Activated naive CD8-positive, alpha-beta T cell treated with anti-CD3 and anti-CD28 coated beads, Interleukin-2, amount 50 U/mL, for 24 hours (primary cell): ENCODE data around the gene SH3D19.
"Not testable (repeated sequence)": the region's sequence is repeated elsewhere in the genome, so short reads cannot be mapped to it uniquely, and the experiment has no call there.

Experiments
- ATAC-seq: fragments of 150-1000 bp; cut with Tn5 transposase; one replicate; pipeline ENCODE4 v1.10.0; 2021
- DNase-seq: peaks from one replicate; pipeline ENCODE4 v3.0.0; 2021
- H3K27ac Mint-ChIP-seq: one replicate; pipeline ENCODE4 v1.8.0; 2021; ENCODE audit warnings: mild to moderate bottlenecking, mixed read lengths
- H3K27me3 Mint-ChIP-seq: one replicate; pipeline ENCODE4 v1.8.0; 2021; ENCODE audit warnings: mixed read lengths
- H3K36me3 Mint-ChIP-seq: one replicate; pipeline ENCODE4 v1.8.0; 2021; ENCODE audit warnings: low read depth, mixed read lengths
- H3K4me1 Mint-ChIP-seq: one replicate; pipeline ENCODE4 v1.8.0; 2021; ENCODE audit warnings: mixed read lengths
- H3K4me3 Mint-ChIP-seq: one replicate; pipeline ENCODE4 v1.8.0; 2021; ENCODE audit warnings: mild to moderate bottlenecking, moderate library complexity, mixed read lengths
- H3K9me3 Mint-ChIP-seq: one replicate; pipeline ENCODE4 v1.8.0; 2021; ENCODE audit warnings: mixed read lengths

The SH3D19 gene

DNA sequence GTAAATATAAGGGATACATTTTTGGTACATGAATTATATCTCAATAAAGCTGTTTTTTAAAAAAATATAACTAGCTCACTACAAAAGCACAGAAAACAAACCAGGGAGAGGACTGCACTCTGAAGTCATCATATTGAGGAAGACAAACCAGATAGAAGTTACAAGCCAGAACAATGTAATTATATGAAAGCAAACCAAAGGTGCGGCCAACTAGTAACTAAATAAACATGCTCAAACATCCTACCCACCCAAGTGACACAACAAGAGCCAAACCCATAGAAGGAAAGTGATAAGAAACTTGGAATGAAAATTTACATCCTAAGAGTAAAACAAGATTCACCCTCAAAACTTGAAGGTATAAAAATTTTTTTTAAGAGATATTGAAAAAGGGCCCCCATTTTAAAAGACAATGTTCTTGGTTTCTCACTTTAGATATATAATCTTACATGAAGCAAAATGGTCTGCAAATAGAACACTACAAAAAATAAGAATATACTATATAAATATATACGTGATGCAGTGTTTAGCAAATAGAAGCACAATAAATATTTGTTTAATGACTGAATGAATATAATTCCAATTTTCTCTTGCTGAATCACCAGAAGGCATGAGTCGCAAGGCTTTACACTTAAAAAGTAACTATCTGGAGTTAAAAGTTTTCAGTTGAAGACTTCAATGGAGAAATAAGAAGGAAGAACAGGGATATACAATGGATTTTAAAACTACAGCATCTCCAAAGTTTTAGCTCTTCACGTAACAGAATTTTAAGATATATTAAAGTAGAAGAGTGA lies 4.0 kb upstream of the SH3D19 start:
- Mint-ChIP-seq H3K36me3 (no peaks in the 10 kb centered on the region), H3K27me3 (peaks cover 39% of the 10 kb centered on the region), H3K4me1 (peaks cover 9% of the 10 kb centered on the region), H3K27ac (no peak overlapping the region), H3K4me3 (no peak overlapping the region), H3K9me3 (peaks cover 4% of the 10 kb centered on the region)
- ATAC-seq (no peak), DNase-seq (no peak)

DNA sequence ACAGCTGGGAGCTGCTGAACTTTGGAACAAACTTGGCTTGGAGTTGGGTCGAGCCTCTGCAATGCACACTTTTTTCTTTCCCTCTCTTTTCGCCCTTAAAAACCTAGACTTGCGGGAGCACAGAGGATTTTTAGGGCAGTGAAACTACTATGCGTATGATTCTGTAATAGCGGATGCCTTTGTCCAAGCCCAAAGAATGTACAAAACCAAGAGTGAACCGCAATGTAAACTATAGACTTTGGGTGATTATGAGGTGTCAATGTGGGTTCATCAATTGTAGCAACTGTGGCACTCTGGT lies 493 bp upstream of the SH3D19 start:
- Mint-ChIP-seq H3K4me3 (peak overlapping the region; percentile 69), H3K9me3 (peaks cover 3% of the 10 kb centered on the region), H3K4me1 (peaks cover 14% of the 10 kb centered on the region), H3K27me3 (peaks cover 63% of the 10 kb centered on the region), H3K36me3 (no peaks in the 10 kb centered on the region), H3K27ac (no peak overlapping the region)
- DNase-seq (no peak), ATAC-seq (no peak)

DNA sequence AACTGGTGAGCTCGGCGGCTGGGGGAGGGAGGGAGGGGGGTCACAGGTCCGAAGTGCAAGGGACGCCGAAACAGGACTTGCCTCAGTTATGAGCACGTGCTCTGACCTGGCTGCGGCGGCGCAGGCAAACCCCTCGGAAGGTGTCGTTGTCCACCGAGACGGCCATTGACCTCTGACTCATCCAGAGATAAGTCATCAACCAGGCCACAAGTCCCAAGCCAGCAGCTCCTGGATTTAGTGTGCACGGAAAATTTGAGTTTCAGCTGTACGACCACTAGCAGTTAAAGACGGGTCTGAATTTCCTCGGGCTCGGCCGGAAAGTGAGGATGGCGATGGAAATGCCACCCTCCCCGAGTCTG lies 674 bp downstream of the SH3D19 start:
- peaks cover 67% of the 10 kb centered on the region for H3K27me3 Mint-ChIP-seq
- no peak overlapping the region for H3K27ac Mint-ChIP-seq
- DNase-seq (peak; percentile 33), ATAC-seq (peak; percentile 78)
- H3K4me3 Mint-ChIP-seq, result no peak overlapping the region
- H3K9me3 Mint-ChIP-seq, result no peaks in the 10 kb centered on the region
- no peaks in the 10 kb centered on the region for H3K36me3 Mint-ChIP-seq
- H3K4me1 Mint-ChIP-seq, result peaks cover 14% of the 10 kb centered on the region

DNA sequence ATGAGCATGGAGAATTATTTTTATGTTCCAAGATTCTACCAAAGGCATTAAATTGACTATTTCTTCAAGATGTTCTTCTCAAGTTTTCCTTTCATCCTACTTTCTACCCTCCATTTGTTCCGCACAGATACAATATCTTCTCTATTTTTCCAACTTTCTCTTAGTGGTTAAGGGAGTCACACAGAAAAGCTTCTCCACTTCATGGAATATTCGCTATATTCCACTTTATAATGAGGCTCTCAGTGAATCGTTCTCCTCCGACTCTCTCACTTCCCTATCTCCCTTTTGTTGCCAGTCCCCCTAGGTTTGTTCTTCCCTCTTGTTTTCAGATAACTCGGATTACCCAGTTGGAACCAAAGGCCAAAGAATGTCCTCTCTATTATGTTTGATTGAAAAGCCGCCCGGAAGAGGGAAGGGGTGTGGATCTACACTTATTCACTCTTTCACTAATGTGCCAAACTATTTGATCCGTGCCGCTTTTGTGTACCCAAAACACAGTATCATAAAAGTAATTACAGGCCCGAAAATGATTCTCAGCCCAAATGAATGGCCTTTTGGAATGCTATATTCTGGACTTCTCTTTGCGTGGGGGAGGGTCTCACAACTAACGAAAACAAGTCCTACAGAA lies 1.2 kb downstream of the SH3D19 start:
- Mint-ChIP-seq H3K4me3 (no peak overlapping the region), H3K4me1 (peaks cover 14% of the 10 kb centered on the region), H3K36me3 (no peaks in the 10 kb centered on the region), H3K9me3 (no peaks in the 10 kb centered on the region), H3K27ac (no peak overlapping the region), H3K27me3 (peaks cover 66% of the 10 kb centered on the region)
- DNase-seq (no peak), ATAC-seq (no peak)

DNA sequence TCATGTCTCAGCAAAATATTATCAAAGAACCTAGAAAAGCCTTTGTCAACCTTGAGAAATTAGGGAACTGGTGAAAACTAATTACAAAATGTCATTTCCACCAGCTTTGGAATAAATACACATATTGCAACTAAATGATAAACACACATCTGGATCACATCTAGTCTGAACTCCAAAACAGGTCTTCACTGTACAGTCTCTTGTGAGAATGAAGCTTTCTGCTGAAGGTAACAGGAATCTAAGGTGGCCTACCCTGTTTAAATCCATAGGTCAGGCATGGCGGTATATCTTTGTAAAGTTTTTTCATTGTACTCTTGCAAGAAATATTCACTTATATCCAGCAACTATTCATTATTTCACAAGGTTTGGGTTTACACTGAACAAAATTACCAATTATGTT lies 1.7 kb downstream of the SH3D19 start:
- no peak overlapping the region for H3K4me3 Mint-ChIP-seq
- DNase-seq (no peak), ATAC-seq (no peak)
- no peaks in the 10 kb centered on the region for H3K9me3 Mint-ChIP-seq
- peaks cover 14% of the 10 kb centered on the region for H3K4me1 Mint-ChIP-seq
- H3K36me3 Mint-ChIP-seq, result no peaks in the 10 kb centered on the region
- H3K27me3 Mint-ChIP-seq, result peaks cover 63% of the 10 kb centered on the region
- H3K27ac Mint-ChIP-seq, result no peak overlapping the region

DNA sequence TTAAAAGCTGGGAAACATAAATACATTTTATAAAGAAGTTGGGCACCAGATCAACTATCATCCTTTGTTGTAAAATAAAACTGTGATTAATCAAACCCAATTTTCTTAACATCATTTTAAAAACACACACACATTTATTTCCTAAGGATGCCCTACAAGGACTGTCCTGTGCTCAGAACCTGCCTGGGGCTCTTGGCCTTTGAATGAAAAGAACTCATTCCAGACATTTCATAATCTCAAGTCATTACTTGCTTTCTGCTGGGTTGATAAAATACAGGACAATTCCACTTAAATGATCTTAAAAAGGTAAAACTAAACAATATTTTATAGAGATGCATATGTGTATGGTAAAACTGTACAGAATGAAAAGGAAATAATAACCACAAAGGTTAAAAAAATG lies 2.8 kb downstream of the SH3D19 start:
- no peak for ATAC-seq

DNA sequence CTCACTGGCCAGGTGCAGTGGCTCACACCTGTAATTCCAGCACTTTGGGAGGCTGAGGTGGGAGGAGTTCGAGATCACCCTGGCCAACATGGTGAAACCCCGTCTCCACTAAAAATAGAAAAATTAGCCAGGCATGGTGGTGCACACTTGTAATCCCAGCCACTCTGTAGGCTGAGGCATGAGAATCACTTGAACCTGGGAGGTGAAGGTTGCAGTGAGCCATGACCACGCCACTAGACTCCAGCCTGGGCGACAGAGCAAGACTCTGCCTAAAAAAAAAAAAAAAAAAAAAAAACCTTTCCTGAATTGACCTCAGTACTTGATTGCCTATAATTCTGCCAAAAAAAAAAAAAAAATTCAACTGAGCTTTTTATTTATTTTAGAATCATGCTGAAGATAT lies 3.2 kb downstream of the SH3D19 start:
- not testable (repeated sequence) for DNase-seq, H3K4me3 Mint-ChIP-seq, H3K27ac Mint-ChIP-seq, H3K9me3 Mint-ChIP-seq, ATAC-seq, H3K36me3 Mint-ChIP-seq
- Mint-ChIP-seq H3K27me3 (peaks cover 61% of the 10 kb centered on the region), H3K4me1 (peaks cover 14% of the 10 kb centered on the region)

More for the DNA sequence above, 2.8 kb downstream of the SH3D19 start:
- DNase-seq, result no peak
- Mint-ChIP-seq H3K36me3 (no peaks in the 10 kb centered on the region), H3K27me3 (peaks cover 58% of the 10 kb centered on the region), H3K4me1 (peaks cover 14% of the 10 kb centered on the region), H3K4me3 (no peak overlapping the region), H3K9me3 (no peaks in the 10 kb centered on the region), H3K27ac (no peak overlapping the region)

DNA sequence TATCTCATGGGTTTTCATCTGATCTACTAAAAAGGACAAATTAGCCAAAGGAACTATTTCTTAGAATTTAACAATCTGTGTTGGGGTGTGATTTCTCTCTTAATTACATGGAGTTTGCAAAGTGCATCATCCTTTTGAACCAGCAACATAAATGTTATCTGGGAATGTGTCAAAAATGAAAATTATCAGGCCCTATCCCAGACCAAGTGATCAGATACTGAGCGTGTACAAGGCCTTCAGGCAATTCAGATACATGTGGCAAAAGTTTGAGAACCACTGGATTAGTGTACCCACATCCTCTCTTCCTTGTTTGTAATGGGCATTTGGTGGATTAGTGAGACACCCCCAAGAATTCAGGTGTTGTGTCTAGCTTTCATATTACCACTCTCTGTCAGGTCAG lies 3.8 kb downstream of the SH3D19 start:
- H3K36me3 Mint-ChIP-seq, result no peaks in the 10 kb centered on the region
- DNase-seq, result no peak
- ATAC-seq, result no peak
- H3K27ac Mint-ChIP-seq, result no peak overlapping the region
- H3K9me3 Mint-ChIP-seq, result no peaks in the 10 kb centered on the region
- peaks cover 55% of the 10 kb centered on the region for H3K27me3 Mint-ChIP-seq
- H3K4me3 Mint-ChIP-seq, result no peak overlapping the region
- peaks cover 14% of the 10 kb centered on the region for H3K4me1 Mint-ChIP-seq

DNA sequence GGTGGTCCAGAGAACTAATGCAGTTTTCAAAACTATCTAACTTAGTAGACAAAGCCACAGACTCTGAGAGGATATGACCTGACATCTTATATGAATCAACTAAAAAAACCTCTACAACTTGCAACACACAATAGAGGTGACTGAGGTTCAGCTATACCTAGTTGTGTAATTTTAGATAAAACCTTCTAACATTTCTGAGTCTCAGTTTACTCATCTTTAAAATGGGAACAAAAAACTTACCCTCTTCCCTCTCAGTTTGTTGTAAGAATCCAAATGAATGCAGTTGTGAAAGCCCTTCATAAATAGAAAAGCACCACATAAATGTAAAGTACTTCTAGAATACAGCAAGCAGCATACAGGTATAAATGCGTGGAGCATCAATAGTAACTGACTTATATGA lies 5.9 kb downstream of the SH3D19 start:
- no peaks in the 10 kb centered on the region for H3K36me3 Mint-ChIP-seq
- no peak for ATAC-seq
- H3K27me3 Mint-ChIP-seq, result peaks cover 43% of the 10 kb centered on the region
- no peaks in the 10 kb centered on the region for H3K9me3 Mint-ChIP-seq
- H3K4me3 Mint-ChIP-seq, result no peak overlapping the region
- no peak for DNase-seq
- peaks cover 6% of the 10 kb centered on the region for H3K4me1 Mint-ChIP-seq
- H3K27ac Mint-ChIP-seq, result no peak overlapping the region

DNA sequence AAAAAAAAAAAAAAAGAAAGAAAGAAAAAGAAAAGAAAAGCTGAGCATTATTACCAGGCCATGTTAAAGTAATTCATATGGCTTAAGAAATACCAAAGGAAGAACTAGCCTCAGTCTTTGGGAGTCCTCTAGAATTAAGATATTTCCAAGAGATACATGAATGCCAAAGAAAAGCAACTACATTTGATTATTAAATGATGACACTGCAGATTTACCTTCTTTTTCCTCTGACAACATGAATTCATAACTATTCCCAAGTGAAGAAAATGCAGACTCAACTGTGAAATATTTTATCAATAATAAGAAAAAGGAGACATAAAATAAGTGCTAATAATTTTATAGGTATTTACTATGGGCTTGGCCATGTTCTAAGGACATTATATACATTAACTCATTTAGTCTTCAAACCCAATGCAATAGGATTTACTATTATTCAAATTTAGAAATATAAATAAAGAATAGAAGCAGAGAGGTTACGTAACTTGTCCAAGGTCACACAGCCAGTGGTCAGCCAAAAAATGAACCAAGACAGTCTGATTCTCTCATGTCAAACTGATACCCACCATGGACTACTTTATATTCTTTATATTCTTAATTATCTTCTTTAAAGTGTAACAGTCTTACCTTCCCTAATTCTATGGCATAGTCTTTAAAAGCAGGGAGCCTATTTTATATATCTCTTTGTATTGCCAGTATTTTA lies 6.9 kb downstream of the SH3D19 start:
- no peaks in the 10 kb centered on the region for H3K36me3 Mint-ChIP-seq
- H3K4me1 Mint-ChIP-seq, result no peaks in the 10 kb centered on the region
- no peak overlapping the region for H3K27ac Mint-ChIP-seq
- H3K27me3 Mint-ChIP-seq, result peaks cover 33% of the 10 kb centered on the region
- no peak overlapping the region for H3K4me3 Mint-ChIP-seq
- ATAC-seq (no peak), DNase-seq (no peak)
- H3K9me3 Mint-ChIP-seq, result no peaks in the 10 kb centered on the region

DNA sequence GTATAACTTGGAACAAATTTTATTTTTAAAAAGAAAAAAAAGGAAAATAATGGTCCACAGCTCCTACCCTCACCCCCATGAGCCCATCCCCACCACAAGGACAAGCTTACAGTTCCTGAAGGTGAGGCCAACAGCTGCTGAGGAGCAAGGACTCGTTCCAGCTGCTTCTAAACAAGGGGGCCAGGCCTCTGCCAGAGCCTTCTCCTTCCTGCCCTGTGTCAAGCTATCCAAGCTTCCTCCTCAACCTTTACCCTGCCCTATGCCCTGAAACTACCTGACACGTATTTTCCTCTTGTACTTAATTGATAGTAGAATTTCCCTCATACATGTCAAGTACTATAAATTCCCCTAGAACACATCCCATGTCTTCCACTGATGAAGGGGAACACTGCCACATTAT lies 8.8 kb downstream of the SH3D19 start:
- Mint-ChIP-seq H3K27me3 (peaks cover 19% of the 10 kb centered on the region), H3K4me1 (no peaks in the 10 kb centered on the region), H3K4me3 (no peak overlapping the region), H3K9me3 (no peaks in the 10 kb centered on the region), H3K36me3 (no peaks in the 10 kb centered on the region), H3K27ac (no peak overlapping the region)
- no peak for ATAC-seq
- DNase-seq, result no peak

DNA sequence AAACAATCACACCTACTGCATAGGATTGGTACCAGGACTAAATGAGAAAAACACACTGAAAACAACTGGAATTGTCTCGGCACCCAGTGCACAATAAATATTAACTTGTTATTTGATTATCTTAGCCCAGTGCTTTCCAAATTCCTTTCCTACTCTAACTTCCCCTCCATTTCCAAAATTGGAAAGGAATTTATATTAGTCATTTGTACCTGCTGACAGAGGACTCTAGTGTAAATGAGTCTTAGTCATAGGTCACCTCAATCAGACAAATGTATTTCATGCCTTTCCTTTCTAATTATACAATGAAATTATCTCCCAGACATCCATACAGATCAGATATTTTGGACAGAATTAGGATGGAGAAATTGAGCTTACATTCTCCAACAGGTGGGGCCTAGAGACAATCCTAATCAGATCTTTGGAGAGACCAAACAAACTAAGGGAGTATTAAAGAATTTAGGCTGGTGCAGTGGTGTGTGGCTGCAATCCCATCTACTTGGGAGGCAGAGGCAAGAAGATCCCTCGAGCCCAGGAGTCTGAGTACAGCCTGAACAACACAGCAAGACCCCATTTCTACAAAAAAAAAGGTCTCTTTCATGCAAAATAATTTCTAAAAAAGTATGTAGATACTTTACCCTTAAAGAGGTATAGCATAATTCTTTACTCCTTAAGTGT lies 10.1 kb downstream of the SH3D19 start:
- ATAC-seq, result no peak
- Mint-ChIP-seq H3K9me3 (no peaks in the 10 kb centered on the region), H3K27ac (no peak overlapping the region), H3K4me3 (no peak overlapping the region), H3K36me3 (no peaks in the 10 kb centered on the region), H3K4me1 (no peaks in the 10 kb centered on the region), H3K27me3 (peaks cover 9% of the 10 kb centered on the region)
- no peak for DNase-seq

DNA sequence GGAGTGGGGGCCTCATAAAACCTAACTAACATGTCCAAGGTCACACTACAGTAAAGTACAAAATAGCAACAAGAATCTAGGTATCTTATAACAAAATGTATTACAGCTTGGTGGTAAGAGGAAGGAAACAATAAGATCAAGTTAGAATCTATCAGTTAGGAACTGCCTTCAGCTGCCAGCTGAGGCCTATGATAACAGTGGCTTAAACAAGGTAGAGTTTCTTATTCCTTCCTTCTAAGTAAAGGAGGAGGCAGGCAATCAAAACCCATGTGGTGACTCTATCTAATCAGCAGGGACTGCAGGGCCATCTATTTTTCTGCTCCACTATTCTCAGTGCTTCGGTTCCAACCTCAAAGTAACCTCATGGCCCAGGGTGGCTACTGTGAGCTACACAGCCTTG lies 10.9 kb downstream of the SH3D19 start:
- Mint-ChIP-seq H3K4me3 (no peak overlapping the region), H3K27ac (no peak overlapping the region), H3K36me3 (no peaks in the 10 kb centered on the region), H3K27me3 (peaks cover 7% of the 10 kb centered on the region), H3K4me1 (no peaks in the 10 kb centered on the region), H3K9me3 (no peaks in the 10 kb centered on the region)
- no peak for DNase-seq
- no peak for ATAC-seq

DNA sequence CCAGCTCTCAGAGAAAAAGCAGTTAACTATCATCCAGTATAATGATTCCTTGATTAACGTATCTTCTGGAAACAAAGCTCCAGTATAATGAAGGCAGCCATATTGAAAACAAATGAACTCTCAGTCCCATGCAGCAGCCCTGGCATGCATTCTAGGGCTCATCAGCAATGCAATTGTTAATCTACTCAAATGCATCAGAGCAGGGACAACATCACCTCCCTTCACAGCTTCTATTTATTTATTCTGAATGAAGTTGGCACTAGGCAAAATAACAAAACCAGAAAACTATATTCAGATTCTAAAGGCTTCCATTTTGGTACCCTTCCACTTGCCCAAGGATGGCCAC lies 11.4 kb downstream of the SH3D19 start:
- no peaks in the 10 kb centered on the region for H3K36me3 Mint-ChIP-seq
- H3K4me3 Mint-ChIP-seq, result no peak overlapping the region
- no peak for DNase-seq
- H3K27ac Mint-ChIP-seq, result no peak overlapping the region
- H3K9me3 Mint-ChIP-seq, result no peaks in the 10 kb centered on the region
- no peak for ATAC-seq
- H3K4me1 Mint-ChIP-seq, result no peaks in the 10 kb centered on the region
- H3K27me3 Mint-ChIP-seq, result peaks cover 5% of the 10 kb centered on the region
